Neuron (in vitro differentiated cells): ENCODE data around the gene RAB11FIP2.
A peak's percentile ranks its signal among the peaks of the same experiment; 100 is the strongest.

Experiments
- H2AFZ ChIP-seq: one replicate; pipeline ENCODE4 v1.6.1; 2013; ENCODE audit warnings: low read depth, mild to moderate bottlenecking, inconsistent platforms, low read length, moderate library complexity
- H3K27me3 ChIP-seq: one replicate; pipeline ENCODE4 v1.6.1; 2013; ENCODE audit warnings: low read length; ENCODE audit not compliant: insufficient read depth
- H3K36me3 ChIP-seq: one replicate; pipeline ENCODE4 v1.6.1; 2013; ENCODE audit warnings: low read length; ENCODE audit not compliant: insufficient read depth
- H3K4me1 ChIP-seq: one replicate; pipeline ENCODE4 v1.6.1; 2013; ENCODE audit warnings: low read length; ENCODE audit not compliant: insufficient read depth
- H3K4me3 ChIP-seq: 2 replicates; pipeline ENCODE4 v1.5.1; 2013; ENCODE audit warnings: mild to moderate bottlenecking, low read length, moderate library complexity
- H3K9me3 ChIP-seq: one replicate; pipeline ENCODE4 v1.6.1; 2013; ENCODE audit warnings: low read length

RAB11FIP2 gene

GRCh38 chr10:118028619-118029018 lies 18.1 kb downstream of the RAB11FIP2 start:
- Histone ChIP-seq H3K27me3 (no peaks in the 10 kb centered on the region), H3K9me3 (no peaks in the 10 kb centered on the region), H3K4me1 (no peaks in the 10 kb centered on the region), H3K4me3 (no peak overlapping the region), H2AFZ (no peak overlapping the region), H3K36me3 (peaks cover 2% of the 10 kb centered on the region)

DNA sequence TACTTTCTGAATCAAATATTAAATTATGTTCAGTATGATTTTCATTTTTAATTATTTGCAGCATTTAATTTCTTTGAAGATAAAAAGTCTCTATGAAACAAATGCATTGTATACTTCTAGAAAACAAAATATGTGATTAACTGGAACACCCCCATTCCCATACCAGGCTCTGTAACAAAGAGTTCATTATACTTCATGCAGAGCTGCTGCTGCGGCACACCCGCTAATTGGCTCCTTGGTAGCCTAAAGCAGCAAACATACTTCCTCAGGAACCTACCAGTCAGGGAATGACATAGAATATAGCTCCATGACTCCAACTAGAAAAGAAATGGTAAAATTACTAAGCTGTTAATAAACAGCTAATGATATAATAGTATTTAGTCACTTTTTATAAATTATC lies 19.3 kb downstream of the RAB11FIP2 start:
- Histone ChIP-seq H2AFZ (no peak overlapping the region), H3K36me3 (no peaks in the 10 kb centered on the region), H3K4me3 (no peak overlapping the region), H3K9me3 (no peaks in the 10 kb centered on the region), H3K27me3 (no peaks in the 10 kb centered on the region), H3K4me1 (no peaks in the 10 kb centered on the region)

DNA sequence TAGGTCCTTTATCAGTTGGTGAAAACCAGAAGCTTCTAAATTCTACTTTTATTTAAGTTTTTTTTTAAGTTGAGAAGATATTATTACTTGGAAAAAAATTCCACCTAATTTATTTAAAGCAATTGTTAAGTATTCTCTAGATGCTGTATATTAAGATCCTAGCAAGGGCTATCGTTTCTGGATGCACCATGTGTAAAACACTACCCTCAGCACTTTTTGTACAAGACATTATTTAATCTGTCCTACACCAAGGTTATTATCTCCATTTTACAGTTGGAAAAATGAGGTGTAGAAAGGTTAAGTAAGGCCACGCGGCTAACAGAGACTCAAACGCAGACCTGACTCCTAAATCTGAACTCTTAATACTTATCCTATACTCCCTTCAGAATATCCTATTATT lies 19.8 kb downstream of the RAB11FIP2 start:
- H3K4me1 ChIP-seq: no peaks in the 10 kb centered on the region

DNA sequence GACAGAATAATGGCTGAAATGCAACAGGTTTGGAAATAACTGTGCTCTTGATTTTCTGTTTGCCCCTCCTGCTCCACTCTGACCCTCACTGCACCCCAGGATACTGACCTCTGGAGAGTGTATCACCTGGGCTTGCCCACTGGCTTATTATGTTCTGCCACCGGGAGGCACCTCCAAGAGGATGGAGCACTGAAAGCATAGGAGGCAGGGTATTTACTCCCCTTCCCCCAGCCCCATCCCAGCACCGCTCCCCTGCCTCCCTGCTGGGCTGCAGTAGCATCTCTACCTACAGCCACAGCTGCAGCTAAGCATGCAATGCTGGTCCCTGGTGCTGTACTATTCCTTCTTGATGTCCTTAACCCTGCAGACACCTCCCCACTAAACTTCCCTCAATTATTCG lies 26.4 kb downstream of the RAB11FIP2 start:
- Histone ChIP-seq H3K4me3 (no peak overlapping the region), H3K9me3 (no peaks in the 10 kb centered on the region), H3K27me3 (no peaks in the 10 kb centered on the region), H3K4me1 (peaks cover 11% of the 10 kb centered on the region), H2AFZ (no peak overlapping the region), H3K36me3 (no peaks in the 10 kb centered on the region)

More for the DNA sequence above, 19.8 kb downstream of the RAB11FIP2 start:
- H3K9me3 ChIP-seq: no peaks in the 10 kb centered on the region
- no peak overlapping the region for H2AFZ ChIP-seq
- no peak overlapping the region for H3K4me3 ChIP-seq
- H3K36me3 ChIP-seq: no peaks in the 10 kb centered on the region
- no peaks in the 10 kb centered on the region for H3K27me3 ChIP-seq

DNA sequence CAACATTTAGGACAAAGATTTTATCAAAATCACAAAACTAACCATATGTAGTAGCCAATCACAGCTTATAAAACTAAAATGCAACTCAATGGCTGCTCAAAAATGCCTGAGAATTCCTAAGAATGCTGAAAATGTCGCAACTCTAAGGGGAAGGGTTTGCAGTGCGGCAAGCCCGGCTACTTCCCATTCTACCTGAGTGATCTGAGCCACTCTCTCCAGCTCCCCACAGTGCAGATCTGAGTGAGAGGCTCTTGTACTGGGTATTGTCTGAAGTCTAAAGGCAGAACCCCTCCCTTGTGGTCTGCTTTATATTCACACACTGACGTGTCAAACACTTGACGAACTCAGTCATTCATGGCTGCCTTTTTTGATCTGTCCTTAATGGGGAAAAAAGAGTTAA lies 28.9 kb downstream of the RAB11FIP2 start:
- H3K4me1 ChIP-seq: peaks cover 16% of the 10 kb centered on the region
- no peaks in the 10 kb centered on the region for H3K9me3 ChIP-seq
- peak overlapping the region; percentile 12 for H3K4me3 ChIP-seq
- no peaks in the 10 kb centered on the region for H3K36me3 ChIP-seq
- H3K27me3 ChIP-seq: no peaks in the 10 kb centered on the region
- no peak overlapping the region for H2AFZ ChIP-seq

- peaks cover 19% of the 10 kb centered on the region for H3K4me1 ChIP-seq
- H3K9me3 ChIP-seq: no peaks in the 10 kb centered on the region
- no peak overlapping the region for H3K4me3 ChIP-seq
- H3K27me3 ChIP-seq: no peaks in the 10 kb centered on the region
- no peak overlapping the region for H2AFZ ChIP-seq
- H3K36me3 ChIP-seq: no peaks in the 10 kb centered on the region
These were observed 29.5 kb downstream of the RAB11FIP2 start for GRCh38 chr10:118017071-118017740.

DNA sequence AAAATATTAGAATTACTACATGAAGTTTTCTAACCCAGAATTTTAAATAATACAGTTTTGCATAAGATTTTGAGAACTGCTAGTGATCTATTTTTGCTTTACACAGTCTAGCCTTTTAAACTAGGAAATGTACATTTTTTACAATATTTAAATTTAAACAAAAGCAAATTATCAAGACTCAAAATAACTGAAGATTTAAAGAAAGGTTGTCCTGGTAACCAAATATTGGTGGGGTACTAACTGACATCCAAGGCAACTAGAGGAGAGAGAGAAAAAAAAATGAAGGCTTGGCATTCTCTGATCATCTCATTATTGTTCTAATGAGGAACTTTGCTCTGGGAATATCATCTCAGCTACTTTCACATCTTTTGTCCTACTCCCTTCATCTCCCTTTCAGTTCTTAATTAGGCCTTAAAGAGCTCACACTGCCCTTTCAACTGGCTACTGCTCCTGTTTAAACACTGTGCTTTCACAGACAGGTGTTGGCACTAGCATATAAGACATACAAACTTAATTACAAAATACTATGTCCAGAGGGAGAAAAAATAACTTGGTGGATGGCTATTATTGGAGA lies 33.7 kb downstream of the RAB11FIP2 start:
- Histone ChIP-seq H3K9me3 (no peaks in the 10 kb centered on the region), H3K27me3 (no peaks in the 10 kb centered on the region), H3K36me3 (peaks cover 8% of the 10 kb centered on the region), H2AFZ (no peak overlapping the region), H3K4me1 (peaks cover 17% of the 10 kb centered on the region), H3K4me3 (no peak overlapping the region)

DNA sequence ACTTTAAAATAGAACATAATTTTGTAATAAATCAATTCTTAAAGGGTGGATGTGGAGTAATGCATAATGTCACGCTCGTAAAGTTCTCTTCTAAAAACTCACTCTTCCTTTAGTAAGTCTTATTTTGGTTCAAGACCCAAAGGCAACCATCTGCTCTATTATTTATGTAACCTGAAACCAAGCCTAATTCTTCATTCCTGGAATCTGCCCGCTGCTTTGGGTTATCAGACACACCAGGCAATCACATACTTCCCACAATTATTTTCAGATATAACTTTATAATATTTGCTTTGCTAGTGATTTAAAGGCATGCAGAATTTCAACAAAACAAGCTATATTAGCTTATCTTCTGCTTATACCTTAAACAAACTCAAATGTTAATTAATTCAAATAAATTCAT lies 39.0 kb downstream of the RAB11FIP2 start:
- no peak overlapping the region for H2AFZ ChIP-seq
- H3K27me3 ChIP-seq: no peaks in the 10 kb centered on the region
- peaks cover 2% of the 10 kb centered on the region for H3K4me1 ChIP-seq
- H3K36me3 ChIP-seq: peaks cover 19% of the 10 kb centered on the region
- H3K9me3 ChIP-seq: no peaks in the 10 kb centered on the region
- H3K4me3 ChIP-seq: no peak overlapping the region

GRCh38 chr10:118003126-118003525 lies 43.6 kb downstream of the RAB11FIP2 start:
- Histone ChIP-seq H2AFZ (no peak overlapping the region), H3K4me1 (no peaks in the 10 kb centered on the region), H3K9me3 (no peaks in the 10 kb centered on the region), H3K4me3 (no peak overlapping the region), H3K36me3 (peaks cover 11% of the 10 kb centered on the region), H3K27me3 (no peaks in the 10 kb centered on the region)

GRCh38 chr10:118002581-118002980 lies 44.2 kb downstream of the RAB11FIP2 start:
- Histone ChIP-seq H3K4me1 (no peaks in the 10 kb centered on the region), H3K36me3 (peaks cover 6% of the 10 kb centered on the region), H3K4me3 (no peak overlapping the region), H2AFZ (no peak overlapping the region), H3K27me3 (no peaks in the 10 kb centered on the region), H3K9me3 (no peaks in the 10 kb centered on the region)

- no peaks in the 10 kb centered on the region for H3K9me3 ChIP-seq
- no peak overlapping the region for H3K4me3 ChIP-seq
- no peaks in the 10 kb centered on the region for H3K27me3 ChIP-seq
- H2AFZ ChIP-seq: no peak overlapping the region
- H3K4me1 ChIP-seq: no peaks in the 10 kb centered on the region
- H3K36me3 ChIP-seq: no peaks in the 10 kb centered on the region
These were observed 49.1 kb downstream of the RAB11FIP2 start for GRCh38 chr10:117997673-117998072.

- no peaks in the 10 kb centered on the region for H3K4me1 ChIP-seq
- no peaks in the 10 kb centered on the region for H3K36me3 ChIP-seq
- no peak overlapping the region for H2AFZ ChIP-seq
- no peak overlapping the region for H3K4me3 ChIP-seq
- no peaks in the 10 kb centered on the region for H3K9me3 ChIP-seq
- H3K27me3 ChIP-seq: no peaks in the 10 kb centered on the region
These were observed 50.0 kb downstream of the RAB11FIP2 start for GRCh38 chr10:117996709-117997108.

DNA sequence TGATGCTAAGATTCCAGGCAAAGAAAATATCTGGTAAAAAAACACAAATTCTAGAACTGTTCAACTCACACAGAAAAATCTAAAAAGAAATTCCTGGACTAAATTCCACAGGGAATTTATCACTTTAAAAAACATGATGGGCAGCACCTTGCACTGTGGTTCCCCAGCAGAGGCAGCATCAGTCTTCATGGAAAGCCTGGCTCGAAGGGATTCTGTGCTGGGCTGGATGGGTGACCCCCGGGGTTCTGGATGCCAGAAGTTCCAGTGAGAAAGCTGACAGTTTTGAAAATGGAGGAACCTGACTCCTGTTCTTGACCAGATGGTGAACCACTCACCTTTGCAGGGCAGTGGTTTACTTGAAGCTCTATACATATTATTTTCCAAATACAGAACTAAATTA lies 52.0 kb downstream of the RAB11FIP2 start:
- H3K4me3 ChIP-seq: no peak overlapping the region
- H3K4me1 ChIP-seq: no peaks in the 10 kb centered on the region
- no peaks in the 10 kb centered on the region for H3K36me3 ChIP-seq
- no peaks in the 10 kb centered on the region for H3K27me3 ChIP-seq
- no peak overlapping the region for H2AFZ ChIP-seq
- H3K9me3 ChIP-seq: no peaks in the 10 kb centered on the region

- Histone ChIP-seq H3K9me3 (no peaks in the 10 kb centered on the region), H3K36me3 (no peaks in the 10 kb centered on the region), H3K4me3 (no peak overlapping the region), H3K4me1 (no peaks in the 10 kb centered on the region), H3K27me3 (no peaks in the 10 kb centered on the region), H2AFZ (no peak overlapping the region)
These were observed 53.6 kb downstream of the RAB11FIP2 start for GRCh38 chr10:117993166-117993565.
